HepG2 (cell line): Measurements from ENCODE around the gene MIB1. TPM values are rescaled to one million over a fixed set of nuclear protein-coding genes. Genes with fewer than 3 reads are reported as not detected.

Experiments used
- AKNA ChIP-seq: sonication (generic); formaldehyde crosslinking; IDR thresholded peaks from 2 replicates; pipeline ENCODE4 v1.4.0; 2020; ENCODE audit warnings: missing genetic modification reagents, borderline replicate concordance
- CBX2 ChIP-seq, 2 experiments: fragments of 200-600 bp in 1 of 2; sonication (generic); formaldehyde crosslinking in 1 of 2; IDR thresholded peaks; 2 replicates each; pipeline versions ENCODE4 v1.7.0 to v1.8.1; 2018 to 2022; ENCODE audit warnings: low read depth in 2 of 2, low read length in 1 of 2, mild to moderate bottlenecking in 1 of 2, missing genetic modification reagents in 1 of 2
- GMEB1 ChIP-seq: sonication (generic); formaldehyde crosslinking; IDR thresholded peaks from 2 replicates; pipeline ENCODE4 v1.5.1; 2020; ENCODE audit warnings: missing genetic modification reagents, mild to moderate bottlenecking, borderline replicate concordance
- HMGXB4 ChIP-seq, 2 experiments: sonication (generic) in 1 of 2; formaldehyde crosslinking in 1 of 2; IDR thresholded peaks; 2 replicates each; pipeline versions ENCODE4 v1.4.0 to v1.6.1; 2018 to 2020; ENCODE audit warnings: missing genetic modification reagents in 2 of 2, borderline replicate concordance in 1 of 2, low read depth in 1 of 2, mild to moderate bottlenecking in 1 of 2, missing biosample characterization in 1 of 2
- POLR2AphosphoS2 ChIP-seq: IDR thresholded peaks from 2 replicates; pipeline ENCODE4 v1.6.1; 2011; ENCODE audit warnings: low read depth, low read length, improper control_type of control experiment
- TARDBP ChIP-seq: sonication (generic); formaldehyde crosslinking; IDR thresholded peaks from 2 replicates; pipeline ENCODE4 v1.8.0; 2022; ENCODE audit warnings: mild to moderate bottlenecking, missing genetic modification reagents
- TEAD3 ChIP-seq: optimal IDR thresholded peaks from 2 replicates; pipeline ENCODE3; 2016; ENCODE audit warnings: borderline replicate concordance
- ZBTB37 ChIP-seq: sonication (generic); formaldehyde crosslinking; IDR thresholded peaks from 2 replicates; pipeline ENCODE4 v1.4.0; 2020; ENCODE audit warnings: mild to moderate bottlenecking, missing genetic modification reagents
- ZHX1 ChIP-seq: sonication (generic); formaldehyde crosslinking; IDR thresholded peaks from 2 replicates; pipeline ENCODE4 v1.8.1; 2022; ENCODE audit warnings: low read depth, mild to moderate bottlenecking, missing genetic modification reagents
- ZNF782 ChIP-seq: sonication (generic); formaldehyde crosslinking; IDR thresholded peaks from 2 replicates; pipeline ENCODE4 v1.4.0; 2020; ENCODE audit warnings: missing genetic modification reagents, mild to moderate bottlenecking, borderline replicate concordance
- polyA plus RNA-seq, 8 experiments: library from polyadenylated mRNA; depleted of rRNA in 3 of 8; stranded (reverse) in 7 of 8; unstranded in 1 of 8; fragments of >200 nt; fragmentation: Illumina TruSeq in 4 of 8; extraction: Trizol in 4 of 8; gene quantifications; 2 replicates each; pipeline versions ENCODE4 v1.2.1 to v1.2.3, GENCODE V29; 2011 to 2016; ENCODE audit warnings: low read depth in 4 of 8, missing spikeins in 1 of 8, mixed read lengths in 1 of 8; ENCODE audit not compliant: insufficient read depth in 1 of 8
- total RNA-seq, 5 experiments: library from RNA; depleted of rRNA; stranded (reverse); fragments of >200 nt; fragmentation: Illumina TruSeq; extraction: Trizol; gene quantifications; 2 replicates each; pipeline ENCODE4 v1.2.3, GENCODE V29; 2016; ENCODE audit warnings: low read depth in 1 of 5

Gene MIB1
- total and polyA plus RNA-seq, 2 of the 13 experiments (the other 11 are each of a cell fraction or from before 2014, with no cell fraction given), result 12.0 to 47.0 TPM

GRCh38 chr18:21914739-21915319 is 174.2 kb downstream of the MIB1 start (continued):
- TF ChIP-seq ZHX1 (CRISPR knock-in tag) (no peak), HMGXB4 (CRISPR knock-in tag; IDR thresholded peaks at IDR 0.05; ENCODE audit: borderline replicate concordance in 1 of 2, low read depth in 1 of 2) (no peak), POLR2AphosphoS2 (no peak), ZBTB37 (CRISPR knock-in tag) (no peak), TEAD3 (peak; percentile 35), CBX2 (IDR thresholded peaks at IDR 0.05; ENCODE audit: low read depth, low read length) (no peak), CBX2 (CRISPR knock-in tag; IDR thresholded peaks at IDR 0.05; ENCODE audit: low read depth) (no peak), AKNA (CRISPR knock-in tag) (no peak), ZNF782 (CRISPR knock-in tag) (no peak), TARDBP (CRISPR knock-in tag) (no peak), GMEB1 (CRISPR knock-in tag) (no peak)
